ENCODE results near the gene BAHCC1.

- no peak for TF ChIP-seq POLR2AphosphoS5 (IDR thresholded peaks at IDR 0.05)
- no peak for TF ChIP-seq CTCF (IDR thresholded peaks at IDR 0.05)
Observed at GRCh38 chr17:81493198-81494038, 98.2 kb downstream of the BAHCC1 start.

Data from prostate gland (tissue), 2 donors.